Activated T-helper 17 cell treated with anti-CD3 and anti-CD28 coated beads, Interleukin-2, amount 50 U/mL, for 72 hours (primary cell): ENCODE data around the gene FOCAD. TPM values are rescaled to one million over a fixed set of nuclear protein-coding genes. Genes with fewer than 3 reads are reported as not detected.
A peak's percentile ranks its signal among the peaks of the same experiment; 100 is the strongest.

Experiments used
- ATAC-seq: fragments of 150-1000 bp; cut with Tn5 transposase; replicated peaks from 2 replicates; pipeline ENCODE4 v1.10.0; 2021; ENCODE audit warnings: mild to moderate bottlenecking, moderate library complexity
- H3K27ac Mint-ChIP-seq: one replicate; pipeline ENCODE4 v1.8.0; 2022; ENCODE audit warnings: mixed read lengths
- H3K27me3 Mint-ChIP-seq: one replicate; pipeline ENCODE4 v1.8.0; 2022; ENCODE audit warnings: mixed read lengths
- H3K36me3 Mint-ChIP-seq: one replicate; pipeline ENCODE4 v1.8.0; 2022; ENCODE audit warnings: low read depth, mild to moderate bottlenecking, mixed read lengths
- H3K4me1 Mint-ChIP-seq: one replicate; pipeline ENCODE4 v1.8.0; 2022; ENCODE audit warnings: mixed read lengths
- H3K4me3 Mint-ChIP-seq: one replicate; pipeline ENCODE4 v1.8.0; 2022; ENCODE audit warnings: mild to moderate bottlenecking, mixed read lengths
- H3K9me3 Mint-ChIP-seq: one replicate; pipeline ENCODE4 v1.8.0; 2022; ENCODE audit warnings: mixed read lengths
- total RNA-seq, 2 donors: library from RNA; stranded (reverse); gene quantifications; one replicate each; pipeline ENCODE4 v1.2.3, GENCODE V29; 2022

FOCAD gene
- total RNA-seq, 2 donors from 2014 or later = 21.6 to 33.8 TPM

DNA sequence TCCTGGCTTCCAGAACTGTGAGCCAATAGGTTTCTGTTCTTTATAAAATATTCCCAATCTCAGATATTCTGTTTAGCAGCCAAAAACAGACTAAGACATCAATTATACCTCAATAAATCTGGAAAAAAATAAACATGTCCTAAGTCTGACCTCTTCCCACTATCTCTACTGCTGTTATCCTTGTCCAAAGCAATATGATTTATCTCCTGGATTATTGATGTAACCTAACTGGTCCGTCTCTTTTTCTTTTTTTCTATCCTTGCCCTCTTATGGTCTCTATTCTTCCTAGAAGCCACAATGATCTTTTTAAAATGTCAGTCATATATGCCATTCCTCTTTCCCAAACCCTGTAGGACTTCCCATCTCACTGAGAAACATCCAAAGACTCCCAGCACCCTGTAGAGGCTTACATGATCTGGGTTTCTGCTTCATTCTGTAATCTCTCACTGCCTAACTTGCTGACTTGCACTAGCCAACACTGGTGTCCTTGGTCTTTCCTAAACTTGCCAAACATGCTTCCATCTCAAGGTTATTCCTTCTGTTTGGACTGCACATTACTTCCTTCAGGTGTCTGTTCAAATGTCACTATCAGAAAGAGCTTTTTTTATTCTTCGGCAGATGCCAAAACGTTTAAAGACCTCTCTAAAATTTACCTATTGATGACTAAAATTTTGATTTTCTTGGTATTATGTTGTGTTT lies 13.1 kb downstream of the FOCAD start:
- no peaks in the 10 kb centered on the region for H3K9me3 Mint-ChIP-seq
- no peak overlapping the region for H3K4me3 Mint-ChIP-seq
- H3K4me1 Mint-ChIP-seq = no peaks in the 10 kb centered on the region
- ATAC-seq = no peak
- no peak overlapping the region for H3K27ac Mint-ChIP-seq
- no peaks in the 10 kb centered on the region for H3K36me3 Mint-ChIP-seq
- H3K27me3 Mint-ChIP-seq = no peaks in the 10 kb centered on the region

GRCh38 chr9:20698782-20699181 lies 14.7 kb downstream of the FOCAD start:
- no peaks in the 10 kb centered on the region for H3K4me1 Mint-ChIP-seq
- H3K27ac Mint-ChIP-seq = no peak overlapping the region
- no peak overlapping the region for H3K4me3 Mint-ChIP-seq
- H3K27me3 Mint-ChIP-seq = no peaks in the 10 kb centered on the region
- no peaks in the 10 kb centered on the region for H3K36me3 Mint-ChIP-seq
- ATAC-seq = no peak
- no peaks in the 10 kb centered on the region for H3K9me3 Mint-ChIP-seq

DNA sequence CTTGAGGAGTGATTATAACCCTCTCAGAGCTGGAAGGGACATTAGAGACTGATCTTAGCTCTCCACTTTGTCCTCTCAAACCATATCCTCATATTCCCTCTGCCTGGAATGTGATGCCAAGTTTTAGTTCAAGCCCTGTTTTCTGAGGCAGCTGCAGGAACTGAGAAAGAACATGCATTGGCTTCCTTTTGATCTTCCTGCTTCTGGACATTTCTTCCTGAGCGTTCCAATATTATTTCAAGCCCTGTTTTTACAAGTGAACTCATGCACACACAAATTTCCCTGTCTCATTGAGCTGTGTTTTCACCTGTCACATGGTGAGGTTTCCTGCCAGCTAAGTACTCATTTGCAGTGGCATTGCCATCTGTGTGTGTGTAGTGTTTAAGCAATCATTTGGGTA lies 17.0 kb downstream of the FOCAD start:
- no peak overlapping the region for H3K27ac Mint-ChIP-seq
- no peaks in the 10 kb centered on the region for H3K9me3 Mint-ChIP-seq
- H3K4me3 Mint-ChIP-seq = no peak overlapping the region
- H3K4me1 Mint-ChIP-seq = no peaks in the 10 kb centered on the region
- H3K27me3 Mint-ChIP-seq = no peaks in the 10 kb centered on the region
- no peak for ATAC-seq
- H3K36me3 Mint-ChIP-seq = no peaks in the 10 kb centered on the region

DNA sequence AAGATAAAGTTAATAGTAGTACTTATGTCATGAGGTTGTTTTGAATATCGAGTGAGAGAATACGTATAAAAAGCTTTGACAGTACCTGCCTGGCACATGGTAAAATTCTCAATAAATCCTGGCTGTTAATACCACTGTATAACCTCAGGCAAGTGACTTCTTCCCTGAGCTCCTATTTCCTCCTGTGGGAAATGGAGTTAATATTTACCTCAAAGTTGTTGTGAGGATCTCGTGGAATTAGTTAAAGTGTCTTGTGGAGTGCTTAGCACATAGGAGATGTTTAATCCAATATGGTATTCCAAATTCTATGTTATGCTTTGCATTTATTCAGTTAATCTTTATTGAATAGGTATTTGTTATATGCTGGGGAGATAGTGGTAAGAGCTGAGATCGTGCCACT lies 18.5 kb downstream of the FOCAD start:
- Mint-ChIP-seq H3K9me3 (no peaks in the 10 kb centered on the region), H3K36me3 (no peaks in the 10 kb centered on the region), H3K27ac (no peak overlapping the region), H3K4me1 (no peaks in the 10 kb centered on the region), H3K27me3 (no peaks in the 10 kb centered on the region), H3K4me3 (no peak overlapping the region)
- no peak for ATAC-seq

DNA sequence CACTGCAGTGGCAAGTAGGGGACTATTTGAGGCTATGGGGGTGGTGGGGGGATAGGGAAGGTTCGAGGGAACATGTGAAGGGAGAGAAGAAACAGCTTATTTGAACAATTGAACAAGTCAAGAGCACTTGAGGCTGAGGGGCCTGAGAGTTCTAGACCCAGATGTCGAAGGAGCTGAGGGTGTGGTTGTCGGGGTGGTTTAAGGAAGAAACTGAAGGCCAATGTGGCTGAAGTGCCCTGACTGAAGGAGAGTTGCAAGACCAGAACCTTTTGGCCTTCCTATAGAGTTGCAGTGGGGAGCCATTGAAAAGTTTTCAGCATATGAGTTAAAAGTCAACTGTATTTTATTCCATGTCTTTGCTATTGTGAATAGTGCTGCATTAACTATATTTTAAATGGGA lies 19.1 kb downstream of the FOCAD start:
- Mint-ChIP-seq H3K36me3 (no peaks in the 10 kb centered on the region), H3K4me1 (no peaks in the 10 kb centered on the region), H3K27ac (no peak overlapping the region), H3K27me3 (no peaks in the 10 kb centered on the region), H3K4me3 (no peak overlapping the region), H3K9me3 (no peaks in the 10 kb centered on the region)
- ATAC-seq = no peak

- no peak for ATAC-seq
- H3K4me1 Mint-ChIP-seq = no peaks in the 10 kb centered on the region
These were observed 23.6 kb downstream of the FOCAD start for GRCh38 chr9:20707708-20708107.

GRCh38 chr9:20713172-20713571 lies 29.1 kb downstream of the FOCAD start:
- no peak for ATAC-seq
- no peaks in the 10 kb centered on the region for H3K27me3 Mint-ChIP-seq
- H3K9me3 Mint-ChIP-seq = peaks cover 4% of the 10 kb centered on the region
- peaks cover 14% of the 10 kb centered on the region for H3K36me3 Mint-ChIP-seq
- H3K4me3 Mint-ChIP-seq = no peak overlapping the region
- H3K27ac Mint-ChIP-seq = no peak overlapping the region
- peaks cover 5% of the 10 kb centered on the region for H3K4me1 Mint-ChIP-seq

More at GRCh38 chr9:20707708-20708107, 23.6 kb downstream of the FOCAD start:
- H3K27ac Mint-ChIP-seq = no peak overlapping the region
- no peaks in the 10 kb centered on the region for H3K9me3 Mint-ChIP-seq
- no peak overlapping the region for H3K4me3 Mint-ChIP-seq
- no peaks in the 10 kb centered on the region for H3K27me3 Mint-ChIP-seq
- H3K36me3 Mint-ChIP-seq = no peaks in the 10 kb centered on the region

DNA sequence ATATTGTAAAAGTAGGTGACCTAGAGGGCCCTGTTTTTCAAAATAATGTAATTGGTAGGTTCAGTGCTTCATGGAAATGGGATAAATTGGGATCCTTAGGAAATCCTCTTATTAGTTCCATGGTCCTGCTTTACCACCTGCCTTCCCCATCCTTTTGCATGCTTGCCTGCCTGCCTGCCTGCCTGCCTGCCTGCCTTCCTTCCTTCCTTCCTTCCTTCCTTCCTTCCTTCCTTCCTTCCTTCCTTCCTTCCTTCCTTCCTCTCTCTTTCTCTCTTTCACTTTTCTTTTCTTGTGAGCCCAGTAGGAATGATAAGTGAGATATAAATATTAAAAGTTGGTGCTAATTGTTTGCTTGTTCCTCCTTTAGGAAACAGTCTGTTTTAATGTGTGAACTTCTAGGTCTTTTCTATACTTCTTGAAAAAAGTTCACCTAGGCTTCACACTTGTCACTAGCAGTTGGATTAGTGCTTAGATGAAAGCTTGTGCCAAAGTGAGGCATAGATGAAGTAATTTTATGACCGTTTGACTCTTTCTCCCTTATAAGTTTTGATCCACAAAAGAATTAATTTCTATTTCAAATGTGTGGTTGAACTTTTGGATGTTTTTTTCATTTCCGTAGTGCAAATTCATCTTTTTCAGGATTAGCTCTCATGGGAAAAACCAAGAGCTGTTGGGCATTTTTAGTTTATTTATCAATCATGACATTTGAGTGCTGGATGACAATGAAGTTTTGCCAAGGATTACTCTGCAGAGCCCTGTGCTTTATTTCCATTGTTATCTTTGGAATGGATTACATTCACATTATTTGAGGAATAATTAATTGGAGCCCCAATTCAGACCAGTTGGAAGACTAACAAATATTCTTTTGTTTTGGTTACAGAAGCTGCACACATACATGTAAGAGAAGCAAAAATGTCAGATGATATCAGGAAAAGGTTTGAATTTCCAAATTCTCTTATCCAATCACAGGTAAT lies 30.7 kb downstream of the FOCAD start:
- peak overlapping the region; percentile 34 for H3K27ac Mint-ChIP-seq
- H3K9me3 Mint-ChIP-seq = peaks cover 4% of the 10 kb centered on the region
- no peaks in the 10 kb centered on the region for H3K27me3 Mint-ChIP-seq
- peaks cover 5% of the 10 kb centered on the region for H3K4me1 Mint-ChIP-seq
- H3K4me3 Mint-ChIP-seq = no peak overlapping the region
- H3K36me3 Mint-ChIP-seq = peaks cover 24% of the 10 kb centered on the region
- no peak for ATAC-seq

DNA sequence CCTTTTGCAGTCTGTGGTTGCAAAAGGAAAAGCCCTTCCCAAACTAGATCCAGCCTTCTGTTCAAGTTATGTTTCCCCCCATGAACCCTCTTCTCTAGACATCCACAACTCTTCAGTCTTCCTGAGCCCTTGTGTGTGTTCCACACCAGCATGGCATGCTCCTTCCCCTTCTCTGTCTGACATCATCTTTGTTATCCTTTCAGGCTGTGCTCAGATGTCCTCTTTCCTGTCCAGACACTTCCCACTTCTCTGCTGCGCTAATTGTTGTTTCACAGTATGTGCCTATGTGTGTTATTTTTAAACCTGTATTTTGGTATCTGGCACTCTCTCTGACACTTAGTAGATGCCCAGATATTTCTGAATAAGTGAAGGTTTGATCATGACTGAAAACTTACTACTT lies 38.2 kb downstream of the FOCAD start:
- Mint-ChIP-seq H3K36me3 (peaks cover 38% of the 10 kb centered on the region), H3K27me3 (no peaks in the 10 kb centered on the region), H3K4me1 (peaks cover 4% of the 10 kb centered on the region), H3K27ac (no peak overlapping the region), H3K9me3 (no peaks in the 10 kb centered on the region), H3K4me3 (no peak overlapping the region)
- ATAC-seq = no peak

GRCh38 chr9:20725675-20726074 lies 41.6 kb downstream of the FOCAD start:
- Mint-ChIP-seq H3K36me3 (peaks cover 24% of the 10 kb centered on the region), H3K4me3 (no peak overlapping the region), H3K27me3 (no peaks in the 10 kb centered on the region), H3K9me3 (no peaks in the 10 kb centered on the region), H3K4me1 (peaks cover 4% of the 10 kb centered on the region), H3K27ac (no peak overlapping the region)
- ATAC-seq = no peak

- Mint-ChIP-seq H3K4me3 (no peak overlapping the region), H3K27ac (no peak overlapping the region), H3K27me3 (no peaks in the 10 kb centered on the region), H3K36me3 (peaks cover 20% of the 10 kb centered on the region), H3K9me3 (no peaks in the 10 kb centered on the region), H3K4me1 (peaks cover 4% of the 10 kb centered on the region)
- ATAC-seq = no peak
These were observed 42.1 kb downstream of the FOCAD start for GRCh38 chr9:20726144-20726543.

GRCh38 chr9:20728493-20729220 lies 44.6 kb downstream of the FOCAD start:
- Mint-ChIP-seq H3K9me3 (no peaks in the 10 kb centered on the region), H3K27me3 (no peaks in the 10 kb centered on the region), H3K36me3 (peaks cover 14% of the 10 kb centered on the region), H3K27ac (no peak overlapping the region), H3K4me1 (peaks cover 4% of the 10 kb centered on the region), H3K4me3 (no peak overlapping the region)
- no peak for ATAC-seq

GRCh38 chr9:20729523-20729922 lies 45.5 kb downstream of the FOCAD start:
- Mint-ChIP-seq H3K9me3 (no peaks in the 10 kb centered on the region), H3K36me3 (peaks cover 11% of the 10 kb centered on the region), H3K4me3 (no peak overlapping the region), H3K4me1 (peaks cover 4% of the 10 kb centered on the region), H3K27ac (no peak overlapping the region), H3K27me3 (no peaks in the 10 kb centered on the region)
- no peak for ATAC-seq

DNA sequence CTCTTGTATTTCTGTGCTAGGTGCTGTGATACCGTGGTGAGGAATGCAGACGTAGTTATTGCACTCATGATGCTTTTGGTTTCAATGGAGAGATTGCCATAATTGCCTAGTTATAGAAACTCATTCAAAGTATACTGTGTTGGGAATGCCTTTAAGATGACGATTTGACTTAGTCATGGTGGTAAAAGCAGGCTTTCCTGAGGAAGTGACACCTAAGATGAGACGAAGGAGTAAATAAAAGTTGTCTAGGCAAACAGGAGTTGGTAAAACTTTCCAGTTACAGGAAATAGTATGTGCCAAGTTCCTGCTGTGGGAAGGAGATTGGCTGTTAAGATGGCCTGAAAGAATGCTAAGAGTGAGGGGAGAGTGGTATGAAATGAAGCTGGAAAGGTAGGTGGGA lies 48.1 kb downstream of the FOCAD start:
- no peak for ATAC-seq
- Mint-ChIP-seq H3K4me1 (no peaks in the 10 kb centered on the region), H3K27ac (no peak overlapping the region), H3K4me3 (no peak overlapping the region), H3K36me3 (peaks cover 11% of the 10 kb centered on the region), H3K27me3 (no peaks in the 10 kb centered on the region), H3K9me3 (no peaks in the 10 kb centered on the region)
